SH-SY5Y (cell line): ENCODE measurements around the gene RPP14.

Experiments used
- GATA2 ChIP-seq: IDR thresholded peaks from 2 replicates; pipeline ENCODE4 v1.6.1; 2011; ENCODE audit warnings: mild to moderate bottlenecking, low read depth, low read length
- GATA3 ChIP-seq: IDR thresholded peaks from 2 replicates; pipeline ENCODE4 v1.6.1; 2011; ENCODE audit warnings: low read depth, mild to moderate bottlenecking, low read length, moderate library complexity

DNA sequence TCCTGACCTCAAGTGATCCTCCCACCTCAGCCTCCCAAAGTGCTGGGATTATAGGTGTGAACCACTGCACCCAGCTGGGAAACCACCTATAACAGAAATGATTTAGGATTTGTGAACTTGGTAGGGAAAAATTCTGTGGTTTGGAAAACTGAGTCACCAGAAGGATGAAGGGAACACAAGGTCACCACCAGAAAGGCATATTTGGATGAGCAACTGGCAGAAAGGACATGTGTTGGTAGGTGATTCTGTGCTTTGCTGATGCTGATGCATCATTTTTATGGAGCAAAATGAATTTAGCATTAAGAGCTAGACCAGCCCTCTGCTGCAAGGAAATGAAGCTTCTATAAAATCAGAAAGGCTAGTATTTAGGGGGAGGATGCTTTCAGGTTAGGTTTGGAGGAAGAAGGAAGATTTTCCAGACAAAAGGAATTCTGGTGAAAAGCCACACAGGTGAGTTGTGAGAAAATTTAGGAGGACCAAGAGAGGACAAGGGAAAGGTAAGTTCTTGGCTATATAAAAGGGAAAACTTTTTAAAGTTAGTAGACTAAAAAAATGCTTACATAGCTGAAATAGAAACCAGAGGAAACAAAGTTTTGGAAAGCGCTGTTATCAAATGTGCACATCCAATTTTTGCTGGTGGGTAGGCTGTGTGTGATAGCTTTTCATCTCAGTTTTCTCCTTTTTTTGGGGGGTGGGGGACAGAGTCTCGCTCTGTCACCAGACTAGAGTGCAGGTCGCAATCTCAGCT lies 30.3 kb downstream of the RPP14 start:
- TF ChIP-seq GATA2 = no peak
- TF ChIP-seq GATA3 = no peak
